ENCODE measurements around the gene ABHD11.

DNA sequence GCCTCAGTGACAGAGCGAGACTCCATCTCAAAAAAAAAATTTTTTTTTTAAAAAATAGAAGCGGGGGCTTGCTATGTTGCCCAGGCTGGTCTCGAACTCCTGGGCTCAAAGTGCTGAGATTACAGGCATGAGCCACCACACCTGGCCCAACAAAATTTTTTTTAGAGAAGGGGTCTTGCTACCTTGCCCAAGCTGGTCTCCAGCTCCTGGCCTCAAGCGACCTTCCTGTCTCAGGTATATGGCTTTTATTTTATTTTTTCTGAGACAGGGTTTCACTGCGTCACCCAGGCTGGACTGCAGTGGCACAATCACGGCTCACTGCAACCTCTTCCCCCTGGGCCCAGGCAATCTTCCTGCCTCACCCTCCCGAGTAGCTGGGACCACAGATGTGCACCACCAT lies 1.6 kb upstream of the ABHD11 start:
- TF ChIP-seq POLR2A (IDR thresholded peaks at IDR 0.05): no peak
- TF ChIP-seq, protein P1, sequence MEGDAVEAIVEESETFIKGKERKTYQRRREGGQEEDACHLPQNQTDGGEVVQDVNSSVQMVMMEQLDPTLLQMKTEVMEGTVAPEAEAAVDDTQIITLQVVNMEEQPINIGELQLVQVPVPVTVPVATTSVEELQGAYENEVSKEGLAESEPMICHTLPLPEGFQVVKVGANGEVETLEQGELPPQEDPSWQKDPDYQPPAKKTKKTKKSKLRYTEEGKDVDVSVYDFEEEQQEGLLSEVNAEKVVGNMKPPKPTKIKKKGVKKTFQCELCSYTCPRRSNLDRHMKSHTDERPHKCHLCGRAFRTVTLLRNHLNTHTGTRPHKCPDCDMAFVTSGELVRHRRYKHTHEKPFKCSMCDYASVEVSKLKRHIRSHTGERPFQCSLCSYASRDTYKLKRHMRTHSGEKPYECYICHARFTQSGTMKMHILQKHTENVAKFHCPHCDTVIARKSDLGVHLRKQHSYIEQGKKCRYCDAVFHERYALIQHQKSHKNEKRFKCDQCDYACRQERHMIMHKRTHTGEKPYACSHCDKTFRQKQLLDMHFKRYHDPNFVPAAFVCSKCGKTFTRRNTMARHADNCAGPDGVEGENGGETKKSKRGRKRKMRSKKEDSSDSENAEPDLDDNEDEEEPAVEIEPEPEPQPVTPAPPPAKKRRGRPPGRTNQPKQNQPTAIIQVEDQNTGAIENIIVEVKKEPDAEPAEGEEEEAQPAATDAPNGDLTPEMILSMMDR (IDR thresholded peaks at IDR 0.05): no peak

All from thyroid gland (tissue), 4 donors.